ENCODE results near the gene THBS3. TPM values are rescaled to one million over a fixed set of nuclear protein-coding genes. Genes with fewer than 3 reads are reported as not detected.

The THBS3 gene
- total RNA-seq, 1 experiment from 2014 or later, result 35.9 TPM

DNA sequence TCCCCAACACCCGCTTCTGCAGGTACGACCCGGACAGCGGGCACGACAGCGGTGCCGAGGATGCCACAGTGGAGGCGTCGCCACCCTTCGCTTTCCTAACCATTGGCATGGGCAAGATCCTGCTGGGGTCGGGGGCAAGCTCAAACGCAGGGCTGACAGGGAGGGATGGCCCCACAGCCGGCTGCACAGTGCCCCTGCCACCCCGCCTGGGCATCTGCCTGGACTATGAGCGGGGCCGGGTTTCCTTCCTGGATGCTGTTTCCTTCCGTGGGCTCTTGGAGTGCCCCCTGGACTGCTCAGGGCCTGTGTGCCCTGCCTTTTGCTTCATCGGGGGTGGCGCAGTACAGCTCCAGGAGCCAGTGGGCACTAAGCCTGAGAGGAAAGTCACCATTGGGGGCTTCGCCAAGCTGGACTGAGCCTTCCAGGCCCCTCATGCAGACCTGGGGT is 23.9 kb downstream of the THBS3 start:
- no peaks in the 10 kb centered on the region for H3K27me3 ChIP-seq (ENCODE audit: control insufficient read depth, insufficient read depth, low read length)
- ATAC-seq (no peak), DNase-seq (ENCODE audit: low read depth, low spot score) (no peak)
- H3K36me3 ChIP-seq (ENCODE audit: control insufficient read depth, insufficient read depth, low read length), result no peaks in the 10 kb centered on the region
- H3K27ac ChIP-seq (ENCODE audit: low read length), result no peak overlapping the region
- no peak overlapping the region for H3K4me3 ChIP-seq (ENCODE audit: low read depth in 2 of 2, low read length in 2 of 2)
- no peaks in the 10 kb centered on the region for H3K9me3 ChIP-seq (ENCODE audit: control insufficient read depth, insufficient read depth, low read depth, low read length)
- TF ChIP-seq POLR2AphosphoS5 (IDR thresholded peaks at IDR 0.05; ENCODE audit: low read depth, low read length) (no peak), TCF7L2 (IDR thresholded peaks at IDR 0.05; ENCODE audit: low read depth, low read length) (no peak), SIN3A (IDR thresholded peaks at IDR 0.05; ENCODE audit: borderline replicate concordance, insufficient read depth, low read depth, low read length) (no peak)
- TF ChIP-seq, protein P1, sequence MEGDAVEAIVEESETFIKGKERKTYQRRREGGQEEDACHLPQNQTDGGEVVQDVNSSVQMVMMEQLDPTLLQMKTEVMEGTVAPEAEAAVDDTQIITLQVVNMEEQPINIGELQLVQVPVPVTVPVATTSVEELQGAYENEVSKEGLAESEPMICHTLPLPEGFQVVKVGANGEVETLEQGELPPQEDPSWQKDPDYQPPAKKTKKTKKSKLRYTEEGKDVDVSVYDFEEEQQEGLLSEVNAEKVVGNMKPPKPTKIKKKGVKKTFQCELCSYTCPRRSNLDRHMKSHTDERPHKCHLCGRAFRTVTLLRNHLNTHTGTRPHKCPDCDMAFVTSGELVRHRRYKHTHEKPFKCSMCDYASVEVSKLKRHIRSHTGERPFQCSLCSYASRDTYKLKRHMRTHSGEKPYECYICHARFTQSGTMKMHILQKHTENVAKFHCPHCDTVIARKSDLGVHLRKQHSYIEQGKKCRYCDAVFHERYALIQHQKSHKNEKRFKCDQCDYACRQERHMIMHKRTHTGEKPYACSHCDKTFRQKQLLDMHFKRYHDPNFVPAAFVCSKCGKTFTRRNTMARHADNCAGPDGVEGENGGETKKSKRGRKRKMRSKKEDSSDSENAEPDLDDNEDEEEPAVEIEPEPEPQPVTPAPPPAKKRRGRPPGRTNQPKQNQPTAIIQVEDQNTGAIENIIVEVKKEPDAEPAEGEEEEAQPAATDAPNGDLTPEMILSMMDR (IDR thresholded peaks at IDR 0.05), result no peak
- TF ChIP-seq, protein P2, sequence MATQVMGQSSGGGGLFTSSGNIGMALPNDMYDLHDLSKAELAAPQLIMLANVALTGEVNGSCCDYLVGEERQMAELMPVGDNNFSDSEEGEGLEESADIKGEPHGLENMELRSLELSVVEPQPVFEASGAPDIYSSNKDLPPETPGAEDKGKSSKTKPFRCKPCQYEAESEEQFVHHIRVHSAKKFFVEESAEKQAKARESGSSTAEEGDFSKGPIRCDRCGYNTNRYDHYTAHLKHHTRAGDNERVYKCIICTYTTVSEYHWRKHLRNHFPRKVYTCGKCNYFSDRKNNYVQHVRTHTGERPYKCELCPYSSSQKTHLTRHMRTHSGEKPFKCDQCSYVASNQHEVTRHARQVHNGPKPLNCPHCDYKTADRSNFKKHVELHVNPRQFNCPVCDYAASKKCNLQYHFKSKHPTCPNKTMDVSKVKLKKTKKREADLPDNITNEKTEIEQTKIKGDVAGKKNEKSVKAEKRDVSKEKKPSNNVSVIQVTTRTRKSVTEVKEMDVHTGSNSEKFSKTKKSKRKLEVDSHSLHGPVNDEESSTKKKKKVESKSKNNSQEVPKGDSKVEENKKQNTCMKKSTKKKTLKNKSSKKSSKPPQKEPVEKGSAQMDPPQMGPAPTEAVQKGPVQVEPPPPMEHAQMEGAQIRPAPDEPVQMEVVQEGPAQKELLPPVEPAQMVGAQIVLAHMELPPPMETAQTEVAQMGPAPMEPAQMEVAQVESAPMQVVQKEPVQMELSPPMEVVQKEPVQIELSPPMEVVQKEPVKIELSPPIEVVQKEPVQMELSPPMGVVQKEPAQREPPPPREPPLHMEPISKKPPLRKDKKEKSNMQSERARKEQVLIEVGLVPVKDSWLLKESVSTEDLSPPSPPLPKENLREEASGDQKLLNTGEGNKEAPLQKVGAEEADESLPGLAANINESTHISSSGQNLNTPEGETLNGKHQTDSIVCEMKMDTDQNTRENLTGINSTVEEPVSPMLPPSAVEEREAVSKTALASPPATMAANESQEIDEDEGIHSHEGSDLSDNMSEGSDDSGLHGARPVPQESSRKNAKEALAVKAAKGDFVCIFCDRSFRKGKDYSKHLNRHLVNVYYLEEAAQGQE (IDR thresholded peaks at IDR 0.05; ENCODE audit: insufficient read depth in 1 of 2, low read depth in 2 of 2, low read length in 1 of 2), result no peak
- POLR2A ChIA-PET, result no interaction called here
- no TSS peak for BruUV-seq (replicated peaks)
- intact Hi-C loops (cut with micrococcal nuclease; ENCODE audit: unreplicated experiment) (no loop called here), in situ Hi-C loops (cut with HindIII; ENCODE audit: low pct_unique_long_range_greater_than_20kb, low sequenced_read_pairs) (no loop called here)
- CTCF ChIA-PET, result no interaction called here
- peaks cover 2% of the 10 kb centered on the region for H3K4me1 ChIP-seq (ENCODE audit: control insufficient read depth, insufficient read depth, low read length)

DNA sequence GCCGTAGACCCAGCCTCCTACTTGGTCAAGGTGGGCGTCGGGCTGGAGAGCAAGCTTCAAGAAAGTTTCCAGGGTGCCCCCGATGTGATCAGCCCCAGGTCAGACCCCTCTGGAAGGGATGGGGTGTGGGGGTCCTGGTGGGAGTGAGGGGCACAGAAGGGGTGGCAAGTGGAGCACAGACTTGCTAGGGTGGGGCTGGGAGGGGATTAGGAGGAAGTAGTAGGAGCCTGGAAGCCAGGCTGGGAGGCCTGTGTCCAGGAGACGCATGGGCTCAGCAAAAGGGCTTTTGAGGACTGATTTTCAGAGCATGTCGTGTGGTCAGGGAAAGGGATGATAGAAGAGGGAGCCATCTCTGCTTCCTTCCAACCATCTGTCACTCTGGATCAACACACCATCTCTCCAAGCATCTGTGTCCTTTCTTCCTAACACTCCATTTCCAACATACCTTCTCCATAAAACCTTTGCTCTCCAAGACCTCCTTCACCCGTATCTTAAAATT is 25.6 kb downstream of the THBS3 start:
- DNase-seq (ENCODE audit: low read depth, low spot score), result no peak

DNA sequence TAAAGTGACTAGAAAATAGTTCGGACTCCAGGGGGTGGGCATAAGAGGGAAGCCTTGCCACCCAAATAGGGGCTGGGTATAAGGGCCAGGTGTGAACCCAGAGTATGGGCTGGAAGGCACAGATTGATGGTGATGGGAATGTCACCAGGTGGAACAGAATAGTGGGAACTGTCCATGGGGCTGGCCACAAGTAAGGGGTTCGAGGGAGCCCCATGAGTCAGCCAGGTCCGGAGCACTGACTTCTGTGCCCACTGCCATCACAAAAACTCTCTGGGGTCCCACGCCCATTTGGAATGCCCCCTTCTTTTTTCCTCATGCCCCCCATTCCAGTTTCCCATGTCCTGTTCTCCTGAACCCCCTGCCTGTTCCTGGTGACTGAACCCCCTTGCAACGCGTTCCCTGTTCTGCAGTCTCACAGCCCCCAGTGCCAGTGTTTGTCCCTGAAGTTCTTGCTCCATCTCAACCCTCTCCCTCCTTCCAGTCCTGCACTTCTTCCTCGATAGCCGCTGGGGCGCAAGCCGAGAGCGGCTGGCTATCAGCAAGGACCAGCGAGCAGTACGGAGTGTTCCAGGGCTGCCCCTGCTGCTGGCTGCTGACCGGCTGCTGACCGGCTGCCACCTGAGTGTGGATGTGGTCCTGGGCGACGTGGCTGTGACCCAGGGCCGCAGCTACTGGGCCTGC is 26.2 kb downstream of the THBS3 start:
- no TSS peak for BruUV-seq (replicated peaks)
- TF ChIP-seq SIN3A (IDR thresholded peaks at IDR 0.05; ENCODE audit: borderline replicate concordance, insufficient read depth, low read depth, low read length), result no peak
- no peak for TF ChIP-seq TCF7L2 (IDR thresholded peaks at IDR 0.05; ENCODE audit: low read depth, low read length)
- TF ChIP-seq, protein P2 (IDR thresholded peaks at IDR 0.05; ENCODE audit: insufficient read depth in 1 of 2, low read depth in 2 of 2, low read length in 1 of 2), result no peak
- TF ChIP-seq, protein P1 (IDR thresholded peaks at IDR 0.05), result no peak
- no peak for ATAC-seq
- no peaks in the 10 kb centered on the region for H3K36me3 ChIP-seq (ENCODE audit: control insufficient read depth, insufficient read depth, low read length)
- ChIA-PET CTCF (no interaction called here), POLR2A (no interaction called here)
- no peaks in the 10 kb centered on the region for H3K27me3 ChIP-seq (ENCODE audit: control insufficient read depth, insufficient read depth, low read length)
- H3K9me3 ChIP-seq (ENCODE audit: control insufficient read depth, insufficient read depth, low read depth, low read length), result no peaks in the 10 kb centered on the region
- H3K27ac ChIP-seq (ENCODE audit: low read length), result no peak overlapping the region
- H3K4me1 ChIP-seq (ENCODE audit: control insufficient read depth, insufficient read depth, low read length), result peaks cover 3% of the 10 kb centered on the region
- DNase-seq (ENCODE audit: low read depth, low spot score), result no peak
- intact Hi-C loops (cut with micrococcal nuclease; ENCODE audit: unreplicated experiment) (no loop called here), in situ Hi-C loops (cut with HindIII; ENCODE audit: low pct_unique_long_range_greater_than_20kb, low sequenced_read_pairs) (no loop called here)
- no peak overlapping the region for H3K4me3 ChIP-seq (ENCODE audit: low read depth in 2 of 2, low read length in 2 of 2)

More for the DNA sequence above, 25.6 kb downstream of the THBS3 start:
- intact Hi-C loops (cut with micrococcal nuclease; ENCODE audit: unreplicated experiment), result no loop called here
- H3K4me3 ChIP-seq (ENCODE audit: low read depth in 2 of 2, low read length in 2 of 2), result no peak overlapping the region
- no TSS peak for BruUV-seq (replicated peaks)
- H3K4me1 ChIP-seq (ENCODE audit: control insufficient read depth, insufficient read depth, low read length), result peaks cover 2% of the 10 kb centered on the region
- H3K27ac ChIP-seq (ENCODE audit: low read length), result no peak overlapping the region
- in situ Hi-C loops (cut with HindIII; ENCODE audit: low pct_unique_long_range_greater_than_20kb, low sequenced_read_pairs), result no loop called here
- ChIA-PET POLR2A (no interaction called here), CTCF (no interaction called here)
- H3K27me3 ChIP-seq (ENCODE audit: control insufficient read depth, insufficient read depth, low read length), result no peaks in the 10 kb centered on the region
- no peak for TF ChIP-seq TCF7L2 (IDR thresholded peaks at IDR 0.05; ENCODE audit: low read depth, low read length)
- TF ChIP-seq POLR2AphosphoS5 (IDR thresholded peaks at IDR 0.05; ENCODE audit: low read depth, low read length), result no peak
- no peak for ATAC-seq
- no peaks in the 10 kb centered on the region for H3K9me3 ChIP-seq (ENCODE audit: control insufficient read depth, insufficient read depth, low read depth, low read length)
- no peaks in the 10 kb centered on the region for H3K36me3 ChIP-seq (ENCODE audit: control insufficient read depth, insufficient read depth, low read length)
